ENCODE results near the gene TLE4.

The TLE4 gene

GRCh38 chr9:79572608-79573411 lies 1.0 kb downstream of the TLE4 start:
- DNase-seq, result peak; percentile 62

DNA sequence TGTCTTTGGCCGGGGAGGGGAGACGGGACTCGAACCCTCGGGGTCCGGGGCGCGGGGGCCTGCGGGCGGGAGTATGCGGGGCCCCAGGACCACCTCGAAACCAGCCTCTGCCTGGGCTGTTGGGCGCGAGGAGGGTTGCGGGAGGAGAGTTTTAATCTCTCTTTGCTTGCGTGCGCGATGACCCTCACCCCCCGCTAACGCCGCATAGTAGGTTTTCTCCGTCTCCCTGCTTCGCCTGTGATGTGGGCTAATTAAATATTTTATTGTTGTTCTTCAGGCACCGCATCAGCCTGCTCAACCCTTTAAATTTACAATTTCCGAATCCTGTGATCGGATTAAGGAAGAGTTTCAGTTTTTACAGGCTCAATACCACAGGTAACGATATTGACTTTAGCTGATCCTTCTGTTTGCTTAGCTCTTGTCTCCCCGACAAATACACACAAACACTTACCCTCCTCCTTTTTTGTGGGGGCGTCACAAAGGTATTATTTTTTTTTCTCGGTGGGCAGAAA lies 1.7 kb downstream of the TLE4 start:
- DNase-seq, result peak; percentile 23

- DNase-seq, result no peak
Observed at GRCh38 chr9:79574136-79574535, 2.4 kb downstream of the TLE4 start.

DNA sequence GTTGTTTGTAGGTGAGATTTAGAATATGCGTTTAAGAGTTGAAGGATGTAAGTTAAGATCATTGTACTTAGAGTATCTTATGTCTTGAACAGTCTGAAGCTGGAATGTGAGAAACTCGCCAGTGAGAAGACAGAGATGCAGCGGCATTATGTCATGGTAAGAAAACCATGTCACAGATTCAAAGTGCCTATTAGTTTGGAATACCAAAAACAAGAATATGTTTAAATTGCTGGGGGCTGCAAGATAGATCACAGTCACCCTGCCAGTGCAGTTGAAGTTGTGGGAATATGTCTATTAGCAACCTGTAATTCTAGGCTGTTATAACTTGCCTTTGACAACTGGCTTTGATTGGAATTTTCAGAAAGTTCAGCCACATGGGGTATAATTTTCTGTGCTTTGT lies 3.0 kb downstream of the TLE4 start:
- no peak for DNase-seq

DNA sequence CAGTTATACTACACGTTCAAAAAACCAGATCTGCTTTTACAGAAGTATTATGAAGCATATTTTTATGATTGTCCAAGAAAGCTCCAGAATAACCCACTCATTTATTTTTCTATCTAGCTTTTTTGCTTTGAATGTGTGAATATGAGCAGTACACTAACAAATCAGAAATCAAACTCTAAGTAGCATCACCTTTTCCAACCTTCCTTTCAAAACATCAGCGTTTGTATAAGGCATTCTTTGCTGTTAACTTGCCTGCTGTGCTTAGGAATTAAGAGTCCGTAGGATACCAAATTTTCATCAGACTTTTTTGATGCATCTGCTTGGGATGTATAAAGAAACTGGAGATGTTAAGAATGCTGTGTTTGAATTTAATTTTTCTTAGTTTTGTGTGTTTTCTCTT lies 3.8 kb downstream of the TLE4 start:
- no peak for DNase-seq

GRCh38 chr9:79577969-79578723 lies 6.4 kb downstream of the TLE4 start:
- peak; percentile 7 for DNase-seq

DNA sequence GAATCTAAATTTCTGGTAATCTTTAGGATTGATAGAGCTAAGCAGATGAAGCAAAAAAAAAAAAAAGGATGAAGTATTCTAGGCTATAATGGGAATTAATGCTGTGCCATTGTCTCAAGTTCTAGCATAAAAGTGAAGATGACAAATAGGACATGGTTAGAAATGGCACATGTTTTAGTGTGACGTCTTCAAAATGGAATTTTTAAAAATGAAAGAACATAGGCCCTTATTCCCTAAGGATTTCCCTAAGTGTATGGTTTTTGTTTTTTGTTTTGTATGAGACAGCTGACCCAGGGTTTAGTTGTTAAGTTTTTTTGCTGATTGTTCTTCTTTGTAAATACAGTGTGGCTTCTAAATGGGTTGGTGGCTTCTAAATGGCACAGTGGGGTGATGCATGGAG lies 7.1 kb downstream of the TLE4 start:
- no peak for DNase-seq

GRCh38 chr9:79579624-79580023 lies 7.9 kb downstream of the TLE4 start:
- no peak for DNase-seq

DNA sequence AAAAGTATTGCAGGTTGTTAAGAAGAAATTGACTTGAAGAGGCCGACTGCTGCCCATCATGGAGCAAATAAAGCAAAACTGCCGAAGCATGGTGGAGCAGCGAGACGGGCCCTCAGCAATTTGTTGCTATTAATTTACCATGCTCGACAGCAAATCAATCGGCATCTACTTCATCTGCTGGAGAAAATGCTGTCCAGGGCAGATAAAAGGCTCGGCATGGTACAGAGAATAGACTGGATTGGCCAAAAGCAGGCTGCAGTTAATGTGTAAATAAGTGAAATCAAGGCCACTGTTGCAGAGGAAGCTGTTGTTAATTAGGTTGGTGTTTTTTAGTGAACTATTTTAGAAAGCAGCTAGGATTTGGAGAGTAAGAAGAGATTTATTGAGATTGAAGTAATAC lies 8.3 kb downstream of the TLE4 start:
- DNase-seq, result no peak

GRCh38 chr9:79581388-79581787 lies 9.6 kb downstream of the TLE4 start:
- peak; percentile 67 for DNase-seq

- DNase-seq, result peak; percentile 46
Observed at GRCh38 chr9:79581794-79582193, 10.0 kb downstream of the TLE4 start.

- peak; percentile 88 for DNase-seq
Observed at GRCh38 chr9:79583952-79584654, 12.3 kb downstream of the TLE4 start.

DNA sequence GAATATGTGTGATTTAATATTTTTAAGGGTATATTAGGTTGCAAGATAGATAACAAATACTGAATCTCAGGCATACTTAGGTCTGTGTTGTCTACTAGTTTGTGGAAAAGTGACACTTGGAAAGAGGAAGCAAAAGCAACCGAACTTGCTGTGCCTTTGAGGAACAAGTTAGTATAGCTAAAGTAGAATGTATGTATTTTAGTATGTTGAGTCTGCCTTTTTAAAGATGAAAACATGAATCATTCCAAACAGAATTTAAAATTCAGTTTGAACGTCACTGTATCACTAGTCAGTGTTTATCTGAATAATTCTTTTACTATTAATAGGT lies 12.9 kb downstream of the TLE4 start:
- no peak for DNase-seq

DNA sequence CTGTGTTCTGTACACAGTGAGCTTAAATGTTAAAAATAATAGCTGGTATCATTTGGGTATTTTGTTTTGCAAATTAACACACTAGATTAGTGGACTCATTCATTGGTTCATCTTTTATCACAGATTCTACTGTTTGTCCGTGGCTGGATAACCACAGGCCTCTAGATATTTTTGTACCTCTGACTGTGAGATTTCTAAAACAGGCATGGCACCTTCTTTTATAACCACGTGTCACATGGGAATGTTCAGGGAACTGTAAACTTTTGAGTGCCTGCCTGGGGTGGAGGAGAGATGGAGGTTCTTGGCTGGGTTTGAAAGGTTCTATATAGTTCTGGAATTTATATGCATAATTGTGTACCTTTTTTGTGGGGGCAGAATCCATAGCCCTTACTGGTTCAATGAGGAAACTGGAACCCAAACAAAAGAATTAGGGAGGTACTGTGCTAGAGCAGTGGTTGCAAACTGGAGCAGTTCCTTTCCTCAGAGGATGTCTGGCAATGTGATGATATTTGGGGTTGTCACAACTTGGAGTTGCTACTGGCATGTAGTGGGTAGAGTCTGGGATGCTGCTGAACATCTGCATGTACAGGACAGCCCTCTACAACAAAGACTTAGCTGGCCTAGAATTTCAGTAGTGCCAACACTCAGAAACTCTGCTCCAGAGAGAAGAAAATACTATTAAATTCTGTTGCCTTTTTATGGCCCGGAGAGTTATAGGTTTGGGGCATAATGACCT lies 16.9 kb downstream of the TLE4 start:
- no peak for DNase-seq

- DNase-seq, result no peak
Observed at GRCh38 chr9:79591458-79591857, 19.7 kb downstream of the TLE4 start.

GRCh38 chr9:79592726-79593493 lies 21.1 kb downstream of the TLE4 start:
- DNase-seq, result no peak

DNA sequence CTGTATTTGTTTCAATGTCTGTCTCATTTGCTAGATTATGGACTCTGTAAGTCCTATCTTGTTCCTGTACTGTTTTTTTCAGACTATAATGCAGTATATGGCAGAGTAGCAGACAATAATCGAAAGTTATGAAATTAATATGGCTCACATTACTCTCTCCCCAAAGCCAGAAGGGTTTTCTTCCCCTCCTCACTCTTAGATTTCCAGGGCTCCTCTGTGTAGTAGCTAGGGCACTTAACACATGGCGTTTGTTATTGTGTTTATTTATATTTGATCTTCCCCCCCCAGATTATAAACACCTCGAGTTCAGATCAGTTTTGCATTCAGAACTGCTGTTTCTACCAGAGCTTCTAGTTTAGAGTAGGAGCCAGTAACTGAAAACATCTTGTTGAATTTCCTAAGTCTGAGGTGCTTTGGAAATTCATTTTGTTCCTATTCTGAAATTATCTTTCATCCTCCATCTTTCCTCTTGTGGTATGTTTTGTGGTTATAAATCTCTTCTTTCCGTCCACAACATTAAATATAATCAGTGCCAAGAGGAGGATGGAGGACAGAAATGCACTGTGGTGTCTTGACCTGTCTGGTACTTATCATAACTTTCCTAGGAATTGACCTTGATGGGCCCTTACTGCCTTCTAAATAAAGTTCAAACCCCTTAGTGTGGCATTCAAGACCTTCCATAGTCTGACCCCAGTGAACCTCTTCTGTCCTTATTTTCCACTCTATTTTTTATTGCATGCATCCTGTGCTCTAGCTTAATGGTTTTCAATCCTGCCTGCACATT lies 27.0 kb downstream of the TLE4 start:
- DNase-seq, result no peak

GRCh38 chr9:79600466-79600865 lies 28.7 kb downstream of the TLE4 start:
- no peak for DNase-seq

GRCh38 chr9:79603222-79603920 lies 31.6 kb downstream of the TLE4 start:
- DNase-seq, result no peak

DNA sequence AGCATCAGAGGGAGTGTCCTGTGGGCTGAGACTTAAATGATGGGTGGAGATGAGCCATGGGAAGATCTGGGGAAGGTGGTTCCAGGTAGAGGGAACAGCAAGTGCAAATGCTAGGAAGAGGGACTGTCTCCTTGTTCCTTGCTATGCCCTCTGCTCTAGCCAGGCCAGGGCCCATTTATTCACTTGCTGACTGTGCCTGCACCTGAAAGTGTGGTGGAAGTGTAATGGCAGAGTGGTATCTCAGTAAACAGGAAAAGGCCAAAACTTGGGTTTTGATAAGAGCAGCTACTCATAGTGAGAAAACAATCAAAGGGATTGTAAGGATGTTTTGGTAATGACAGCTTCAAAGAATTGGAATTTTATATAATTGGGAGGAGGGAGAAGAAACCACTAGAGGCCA lies 32.4 kb downstream of the TLE4 start:
- DNase-seq, result no peak
